SK-N-SH treated with all-trans-retinoic acid at 6 μM for 48 hours (cell line): ENCODE data around the gene LNX2.

Experiments
- ARNTL ChIP-seq: fragments of 450-650 bp; formaldehyde crosslinking; IDR thresholded peaks from 2 replicates; pipeline ENCODE4 v1.5.0; 2020; ENCODE audit warnings: low read depth, mild to moderate bottlenecking, moderate library complexity, borderline replicate concordance
- ESRRG ChIP-seq: fragments of 250-450 bp; sonication (Bioruptor Pico); IDR thresholded peaks from 2 replicates; pipeline ENCODE4 v1.6.1; 2021; ENCODE audit warnings: mild to moderate bottlenecking
- TF ChIP-seq, protein P1 (sequence below): fragments of 250-450 bp; sonication (Bioruptor Pico); IDR thresholded peaks from 2 replicates; pipeline ENCODE4 v1.8.0; 2020; ENCODE audit warnings: mild to moderate bottlenecking, moderate library complexity, borderline replicate concordance

DNA sequence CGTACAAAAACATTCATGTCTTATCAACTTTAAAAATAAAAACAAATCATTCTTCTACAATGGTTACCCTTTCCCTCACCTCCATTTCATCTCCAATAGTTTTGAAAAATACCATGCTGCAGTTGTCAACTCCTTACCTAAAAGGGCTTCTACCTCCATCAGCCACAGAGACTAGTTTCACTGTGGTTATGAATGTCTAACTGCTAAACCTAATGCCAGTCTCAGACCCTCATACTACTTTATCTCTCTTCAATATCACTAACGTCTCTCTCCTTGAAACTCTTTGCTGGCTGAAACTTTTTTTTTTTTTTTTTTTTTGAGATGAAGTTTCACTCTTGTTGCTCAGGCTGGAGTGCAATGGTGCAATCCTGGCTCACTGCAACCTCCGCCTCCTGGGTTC is 27.1 kb downstream of the LNX2 start:
- no peak for TF ChIP-seq ESRRG (CRISPR knock-in tag)
- TF ChIP-seq, protein P1, sequence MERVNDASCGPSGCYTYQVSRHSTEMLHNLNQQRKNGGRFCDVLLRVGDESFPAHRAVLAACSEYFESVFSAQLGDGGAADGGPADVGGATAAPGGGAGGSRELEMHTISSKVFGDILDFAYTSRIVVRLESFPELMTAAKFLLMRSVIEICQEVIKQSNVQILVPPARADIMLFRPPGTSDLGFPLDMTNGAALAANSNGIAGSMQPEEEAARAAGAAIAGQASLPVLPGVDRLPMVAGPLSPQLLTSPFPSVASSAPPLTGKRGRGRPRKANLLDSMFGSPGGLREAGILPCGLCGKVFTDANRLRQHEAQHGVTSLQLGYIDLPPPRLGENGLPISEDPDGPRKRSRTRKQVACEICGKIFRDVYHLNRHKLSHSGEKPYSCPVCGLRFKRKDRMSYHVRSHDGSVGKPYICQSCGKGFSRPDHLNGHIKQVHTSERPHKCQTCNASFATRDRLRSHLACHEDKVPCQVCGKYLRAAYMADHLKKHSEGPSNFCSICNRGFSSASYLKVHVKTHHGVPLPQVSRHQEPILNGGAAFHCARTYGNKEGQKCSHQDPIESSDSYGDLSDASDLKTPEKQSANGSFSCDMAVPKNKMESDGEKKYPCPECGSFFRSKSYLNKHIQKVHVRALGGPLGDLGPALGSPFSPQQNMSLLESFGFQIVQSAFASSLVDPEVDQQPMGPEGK (CRISPR knock-in tag): no peak
- TF ChIP-seq ARNTL (CRISPR knock-in tag): no peak
